Karpas-422 (cell line): ENCODE results near the gene BAZ1B. TPM values are rescaled to one million over a fixed set of nuclear protein-coding genes. Genes with fewer than 3 reads are reported as not detected.
A peak's percentile ranks its signal among the peaks of the same experiment; 100 is the strongest.
"Not testable (repeated sequence)": the region's sequence is repeated elsewhere in the genome, so short reads cannot be mapped to it uniquely, and the experiment has no call there.

ENCODE experiments used
- DNase-seq: peaks from one replicate; pipeline ENCODE4 v3.0.0-alpha.2; 2015
- H2AFZ ChIP-seq: fragments of 200-600 bp; sonication (generic); 2 replicates; pipeline ENCODE4 v1.6.1; 2014; ENCODE audit warnings: antibody characterized with exemption, low read length, mixed read lengths
- H3K27ac ChIP-seq: fragments of 200-600 bp; sonication (generic); 2 replicates; pipeline ENCODE4 v1.5.1; 2014; ENCODE audit warnings: mild to moderate bottlenecking, low read length, moderate library complexity
- H3K27me3 ChIP-seq: fragments of 200-600 bp; sonication (generic); 2 replicates; pipeline ENCODE4 v1.6.1; 2014; ENCODE audit warnings: low read length, mixed read lengths
- H3K36me3 ChIP-seq: fragments of 200-600 bp; sonication (generic); 2 replicates; pipeline ENCODE4 v1.6.1; 2014; ENCODE audit warnings: low read length, mixed read lengths; ENCODE audit not compliant: insufficient read depth
- H3K4me1 ChIP-seq: fragments of 200-600 bp; sonication (generic); 2 replicates; pipeline ENCODE4 v1.6.1; 2014; ENCODE audit warnings: mild to moderate bottlenecking, low read length, mixed read lengths
- H3K4me2 ChIP-seq: fragments of 200-600 bp; sonication (generic); 2 replicates; pipeline ENCODE4 v1.6.1; 2014; ENCODE audit warnings: low read length, low read depth, mild to moderate bottlenecking; ENCODE audit not compliant: poor library complexity, severe bottlenecking
- H3K4me3 ChIP-seq: fragments of 200-600 bp; sonication (generic); 2 replicates; pipeline ENCODE4 v1.5.1; 2014; ENCODE audit warnings: mild to moderate bottlenecking, antibody characterized with exemption, low read length, mixed read lengths
- H3K79me2 ChIP-seq: fragments of 200-600 bp; sonication (generic); 2 replicates; pipeline ENCODE4 v1.6.1; 2014; ENCODE audit warnings: mild to moderate bottlenecking, low read length, mixed read lengths
- H3K9ac ChIP-seq: fragments of 200-600 bp; sonication (generic); 2 replicates; pipeline ENCODE4 v1.6.0; 2014; ENCODE audit warnings: low read length
- H3K9me2 ChIP-seq: fragments of 200-600 bp; sonication (generic), shearing (Covaris generic); replicated peaks from 2 replicates; pipeline ENCODE4 v1.6.0; 2014; ENCODE audit warnings: mild to moderate bottlenecking, low read length, moderate library complexity; ENCODE audit not compliant: insufficient read depth
- H3K9me3 ChIP-seq: fragments of 300-700, 200-600 bp; sonication (generic); 2 replicates; pipeline ENCODE4 v1.6.1; 2014; ENCODE audit warnings: low read length, mixed read lengths
- H4K20me1 ChIP-seq: fragments of 200-600 bp; sonication (generic); 2 replicates; pipeline ENCODE4 v1.6.1; 2014; ENCODE audit warnings: mild to moderate bottlenecking, antibody characterized with exemption, low read length, low read depth; ENCODE audit not compliant: insufficient read depth
- total RNA-seq: library from RNA; depleted of rRNA; stranded (reverse); fragments of >200 nt; shearing (Covaris generic); gene quantifications from 2 replicates; pipeline ENCODE4 v1.2.3, GENCODE V29; 2014; ENCODE audit warnings: low replicate concordance

The BAZ1B gene
- total RNA-seq, 1 experiment from 2014 or later: 51.2 TPM

GRCh38 chr7:73429215-73429614 is 92.9 kb downstream of the BAZ1B start:
- Histone ChIP-seq H3K4me3 (no peak overlapping the region), H4K20me1 (no peaks in the 10 kb centered on the region), H3K79me2 (no peaks in the 10 kb centered on the region), H3K27ac (no peak overlapping the region), H3K4me1 (no peaks in the 10 kb centered on the region), H3K36me3 (no peaks in the 10 kb centered on the region), H3K27me3 (no peaks in the 10 kb centered on the region), H3K9ac (no peak overlapping the region), H3K9me3 (no peaks in the 10 kb centered on the region), H2AFZ (no peak overlapping the region), H3K4me2 (no peak overlapping the region), H3K9me2 (no peaks in the 10 kb centered on the region)
- DNase-seq: no peak

- no peak overlapping the region for H3K9ac ChIP-seq
- H3K36me3 ChIP-seq: no peaks in the 10 kb centered on the region
- H3K27ac ChIP-seq: no peak overlapping the region
- peaks cover 6% of the 10 kb centered on the region; the same call in 1 of the 2 replicates for H3K4me1 ChIP-seq
- H3K79me2 ChIP-seq: no peaks in the 10 kb centered on the region
- H3K4me3 ChIP-seq: no peak overlapping the region
- H3K27me3 ChIP-seq: no peaks in the 10 kb centered on the region
- no peak overlapping the region for H3K4me2 ChIP-seq
- no peak overlapping the region for H2AFZ ChIP-seq
- H4K20me1 ChIP-seq: no peaks in the 10 kb centered on the region
- no peaks in the 10 kb centered on the region for H3K9me3 ChIP-seq
- H3K9me2 ChIP-seq: no peaks in the 10 kb centered on the region
- peak; percentile 52 for DNase-seq
Measured at GRCh38 chr7:73427902-73428787, 93.9 kb downstream of the BAZ1B start.

GRCh38 chr7:73426016-73426415 is 96.1 kb downstream of the BAZ1B start:
- H3K9me2 ChIP-seq: no peaks in the 10 kb centered on the region
- no peaks in the 10 kb centered on the region for H3K27me3 ChIP-seq
- no peaks in the 10 kb centered on the region for H4K20me1 ChIP-seq
- H3K79me2 ChIP-seq: no peaks in the 10 kb centered on the region
- DNase-seq: no peak
- H3K36me3 ChIP-seq: no peaks in the 10 kb centered on the region
- no peak overlapping the region for H3K9ac ChIP-seq
- no peak overlapping the region for H3K4me2 ChIP-seq
- peaks cover 6% of the 10 kb centered on the region; the same call in 1 of the 2 replicates for H3K4me1 ChIP-seq
- no peak overlapping the region for H2AFZ ChIP-seq
- no peak overlapping the region for H3K27ac ChIP-seq
- no peak overlapping the region for H3K4me3 ChIP-seq
- no peaks in the 10 kb centered on the region for H3K9me3 ChIP-seq

GRCh38 chr7:73425356-73425983 is 96.6 kb downstream of the BAZ1B start:
- Histone ChIP-seq H3K36me3 (no peaks in the 10 kb centered on the region), H3K9ac (no peak overlapping the region), H3K9me3 (no peaks in the 10 kb centered on the region), H4K20me1 (no peaks in the 10 kb centered on the region), H3K9me2 (no peaks in the 10 kb centered on the region), H3K4me2 (no peak overlapping the region), H3K27ac (no peak overlapping the region), H3K27me3 (no peaks in the 10 kb centered on the region), H3K4me1 (peaks cover 6% of the 10 kb centered on the region; the same call in 1 of the 2 replicates), H3K4me3 (no peak overlapping the region), H2AFZ (no peak overlapping the region), H3K79me2 (no peaks in the 10 kb centered on the region)
- DNase-seq: no peak

- Histone ChIP-seq H3K4me3 (no peak overlapping the region), H3K9ac (no peak overlapping the region), H3K36me3 (no peaks in the 10 kb centered on the region), H3K4me1 (peaks cover 6% of the 10 kb centered on the region; the same call in 1 of the 2 replicates), H4K20me1 (no peaks in the 10 kb centered on the region), H3K27me3 (no peaks in the 10 kb centered on the region), H3K79me2 (no peaks in the 10 kb centered on the region), H2AFZ (no peak overlapping the region), H3K4me2 (no peak overlapping the region), H3K9me3 (no peaks in the 10 kb centered on the region), H3K27ac (no peak overlapping the region), H3K9me2 (no peaks in the 10 kb centered on the region)
- DNase-seq: no peak
Measured at GRCh38 chr7:73424489-73424885, 97.6 kb downstream of the BAZ1B start.

- no peak overlapping the region for H3K27ac ChIP-seq
- H3K9me2 ChIP-seq: no peaks in the 10 kb centered on the region
- no peak overlapping the region for H3K9ac ChIP-seq
- no peaks in the 10 kb centered on the region for H4K20me1 ChIP-seq
- no peaks in the 10 kb centered on the region for H3K27me3 ChIP-seq
- H3K4me2 ChIP-seq: no peak overlapping the region
- H3K36me3 ChIP-seq: no peaks in the 10 kb centered on the region
- no peaks in the 10 kb centered on the region for H3K79me2 ChIP-seq
- no peak overlapping the region for H3K4me3 ChIP-seq
- no peaks in the 10 kb centered on the region for H3K9me3 ChIP-seq
- no peak overlapping the region for H2AFZ ChIP-seq
- H3K4me1 ChIP-seq: peaks cover 6% of the 10 kb centered on the region; the same call in 1 of the 2 replicates
- DNase-seq: no peak
Measured at GRCh38 chr7:73423519-73424488, 98.3 kb downstream of the BAZ1B start.

GRCh38 chr7:73420610-73421009 is 101.5 kb downstream of the BAZ1B start:
- H3K27ac ChIP-seq, H3K9me3 ChIP-seq, DNase-seq, H3K4me2 ChIP-seq, H4K20me1 ChIP-seq, H2AFZ ChIP-seq, H3K4me1 ChIP-seq, H3K9ac ChIP-seq, H3K36me3 ChIP-seq, H3K27me3 ChIP-seq, H3K79me2 ChIP-seq, H3K9me2 ChIP-seq, H3K4me3 ChIP-seq: not testable (repeated sequence)

- H3K4me2 ChIP-seq, H3K9ac ChIP-seq, H4K20me1 ChIP-seq, H3K4me3 ChIP-seq, DNase-seq, H3K4me1 ChIP-seq, H3K27ac ChIP-seq, H3K9me2 ChIP-seq, H3K36me3 ChIP-seq, H3K9me3 ChIP-seq, H3K27me3 ChIP-seq, H3K79me2 ChIP-seq, H2AFZ ChIP-seq: not testable (repeated sequence)
Measured at GRCh38 chr7:73420016-73420415, 102.1 kb downstream of the BAZ1B start.
